ENCODE results near the gene FSHR.

DNA sequence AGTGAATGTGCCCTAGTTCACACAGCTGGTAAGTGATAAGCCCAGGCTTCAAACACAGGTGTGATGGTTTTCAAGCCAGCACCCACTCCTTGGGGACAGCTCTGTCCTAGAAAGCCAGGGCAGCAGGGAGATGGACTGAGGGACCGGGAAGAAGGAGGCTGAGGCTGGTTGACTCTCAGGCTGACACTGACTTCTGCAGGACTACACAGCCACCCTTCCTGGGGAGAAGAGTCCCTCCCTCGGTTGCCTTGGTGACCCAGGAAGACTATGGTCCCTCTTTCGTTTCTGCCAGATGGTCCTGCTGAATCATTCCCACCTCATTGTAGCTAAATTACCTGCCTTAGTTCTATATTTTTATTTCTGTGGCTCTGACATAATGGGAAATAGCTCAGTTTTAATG, 11.3 kb upstream of the FSHR start:
- TF ChIP-seq, protein P1, sequence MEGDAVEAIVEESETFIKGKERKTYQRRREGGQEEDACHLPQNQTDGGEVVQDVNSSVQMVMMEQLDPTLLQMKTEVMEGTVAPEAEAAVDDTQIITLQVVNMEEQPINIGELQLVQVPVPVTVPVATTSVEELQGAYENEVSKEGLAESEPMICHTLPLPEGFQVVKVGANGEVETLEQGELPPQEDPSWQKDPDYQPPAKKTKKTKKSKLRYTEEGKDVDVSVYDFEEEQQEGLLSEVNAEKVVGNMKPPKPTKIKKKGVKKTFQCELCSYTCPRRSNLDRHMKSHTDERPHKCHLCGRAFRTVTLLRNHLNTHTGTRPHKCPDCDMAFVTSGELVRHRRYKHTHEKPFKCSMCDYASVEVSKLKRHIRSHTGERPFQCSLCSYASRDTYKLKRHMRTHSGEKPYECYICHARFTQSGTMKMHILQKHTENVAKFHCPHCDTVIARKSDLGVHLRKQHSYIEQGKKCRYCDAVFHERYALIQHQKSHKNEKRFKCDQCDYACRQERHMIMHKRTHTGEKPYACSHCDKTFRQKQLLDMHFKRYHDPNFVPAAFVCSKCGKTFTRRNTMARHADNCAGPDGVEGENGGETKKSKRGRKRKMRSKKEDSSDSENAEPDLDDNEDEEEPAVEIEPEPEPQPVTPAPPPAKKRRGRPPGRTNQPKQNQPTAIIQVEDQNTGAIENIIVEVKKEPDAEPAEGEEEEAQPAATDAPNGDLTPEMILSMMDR (IDR thresholded peaks at IDR 0.05) = no peak
- no peak for TF ChIP-seq POLR2A (IDR thresholded peaks at IDR 0.05)

All from lower leg skin (tissue), 3 donors.